MG63 (cell line): ENCODE data around the gene GRM8. TPM values are rescaled to one million over a fixed set of nuclear protein-coding genes. Genes with fewer than 3 reads are reported as not detected.

Experiments
- DNase-seq: peaks from one replicate; pipeline ENCODE4 v3.0.0-alpha.2; 2020
- H3K27me3 ChIP-seq: fragments of 250-450 bp; sonication (Bioruptor Pico); 2 replicates; pipeline ENCODE4 v1.5.1; 2020; ENCODE audit warnings: mild to moderate bottlenecking, moderate library complexity
- H3K36me3 ChIP-seq: fragments of 250-450 bp; sonication (Bioruptor Pico); 2 replicates; pipeline ENCODE4 v1.5.1; 2020; ENCODE audit warnings: mild to moderate bottlenecking, moderate library complexity
- H3K4me3 ChIP-seq: fragments of 250-450 bp; sonication (Bioruptor Pico); 2 replicates; pipeline ENCODE4 v1.5.1; 2020; ENCODE audit warnings: mild to moderate bottlenecking, moderate library complexity
- H3K9me3 ChIP-seq: fragments of 250-450 bp; sonication (Bioruptor Pico); 2 replicates; pipeline ENCODE4 v1.5.1; 2020; ENCODE audit warnings: mild to moderate bottlenecking, moderate library complexity
- total RNA-seq: library from RNA; depleted of rRNA; stranded (reverse); fragments of >200 nt; shearing (Covaris generic); gene quantifications from 2 replicates; pipeline ENCODE4 v1.2.3, GENCODE V29; 2014; ENCODE audit warnings: low replicate concordance

Gene GRM8
- total RNA-seq, 1 experiment from 2014 or later, result not detected

- DNase-seq, result no peak
- no peaks in the 10 kb centered on the region for H3K9me3 ChIP-seq
- no peaks in the 10 kb centered on the region for H3K36me3 ChIP-seq
- H3K4me3 ChIP-seq, result no peak overlapping the region
- peaks cover 47% of the 10 kb centered on the region for H3K27me3 ChIP-seq
Measured at GRCh38 chr7:127250312-127251035, 2.3 kb downstream of the GRM8 start.

DNA sequence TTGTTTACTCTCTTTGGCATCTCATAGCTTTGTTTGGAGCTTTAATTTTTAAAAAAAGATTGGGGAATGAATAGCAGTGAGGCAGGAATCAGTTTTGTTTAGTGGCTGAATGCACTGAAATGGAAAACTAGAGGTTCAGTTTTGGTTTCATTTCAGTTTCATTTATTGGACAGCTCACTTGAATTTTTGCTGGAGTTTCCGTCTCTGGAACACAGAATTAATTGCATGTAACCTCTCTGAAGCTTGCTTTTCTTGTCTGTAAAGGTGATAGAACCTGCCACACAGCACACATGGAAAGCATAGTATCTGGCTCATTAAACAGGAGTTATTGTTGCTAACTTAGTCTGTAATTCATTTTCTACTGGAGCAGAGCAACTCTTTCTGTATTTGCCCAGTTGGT lies 7.1 kb downstream of the GRM8 start:
- no peak for DNase-seq
- Histone ChIP-seq H3K9me3 (no peaks in the 10 kb centered on the region), H3K36me3 (no peaks in the 10 kb centered on the region), H3K4me3 (no peak overlapping the region), H3K27me3 (peaks cover 26% of the 10 kb centered on the region)

DNA sequence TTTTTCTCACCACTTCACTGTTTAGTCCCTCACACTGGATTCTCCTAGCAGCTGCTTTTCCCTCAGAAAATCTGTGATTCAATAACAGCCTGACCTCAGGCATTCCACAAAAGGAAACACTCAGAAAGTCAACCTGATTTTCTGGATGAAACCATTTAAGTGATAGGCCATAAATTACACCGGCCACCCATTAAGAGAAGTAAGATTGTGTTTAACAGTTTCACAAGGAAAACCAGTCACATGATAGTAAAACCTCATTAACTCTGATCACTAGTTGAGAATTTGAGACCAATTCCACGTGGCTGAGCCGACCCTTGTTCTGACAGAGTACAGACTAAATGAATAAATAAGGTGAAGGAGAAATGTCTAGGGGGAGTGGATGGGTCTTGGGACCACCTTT lies 7.7 kb downstream of the GRM8 start:
- H3K36me3 ChIP-seq, result no peaks in the 10 kb centered on the region
- no peak for DNase-seq
- no peak overlapping the region for H3K4me3 ChIP-seq
- H3K9me3 ChIP-seq, result no peaks in the 10 kb centered on the region
- H3K27me3 ChIP-seq, result peaks cover 20% of the 10 kb centered on the region; the same call in 1 of the 2 replicates

GRCh38 chr7:127239814-127240213 lies 12.9 kb downstream of the GRM8 start:
- DNase-seq, result no peak
- no peaks in the 10 kb centered on the region for H3K9me3 ChIP-seq
- H3K4me3 ChIP-seq, result no peak overlapping the region
- 0 out of 2 replicates have a peak, but pooled peaks cover 2% of the 10 kb centered on the region for H3K27me3 ChIP-seq
- no peaks in the 10 kb centered on the region for H3K36me3 ChIP-seq

- Histone ChIP-seq H3K9me3 (no peaks in the 10 kb centered on the region), H3K4me3 (no peak overlapping the region), H3K36me3 (no peaks in the 10 kb centered on the region), H3K27me3 (no peaks in the 10 kb centered on the region; the same call in 1 of the 2 replicates)
- no peak for DNase-seq
Measured at GRCh38 chr7:127233630-127234029, 19.1 kb downstream of the GRM8 start.

DNA sequence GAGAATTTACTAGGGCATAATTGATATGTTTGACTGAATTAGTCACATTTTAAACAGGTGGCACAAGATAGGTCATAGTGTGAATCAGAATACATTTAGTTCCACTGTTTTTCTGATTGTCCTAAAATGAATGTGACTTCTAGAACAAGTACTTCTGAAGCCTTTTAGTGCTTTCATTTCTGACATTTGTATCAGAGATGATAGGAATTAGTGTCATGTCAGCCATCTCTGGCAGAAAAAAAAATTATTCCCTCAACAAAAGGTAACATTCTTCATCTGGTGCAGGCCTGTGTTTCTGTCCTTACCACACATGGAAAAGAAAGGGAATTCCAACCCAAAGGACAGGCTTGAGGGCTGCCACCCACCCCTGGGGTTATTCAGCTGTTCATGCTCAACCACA lies 21.3 kb downstream of the GRM8 start:
- H3K36me3 ChIP-seq, result no peaks in the 10 kb centered on the region
- peaks cover 1% of the 10 kb centered on the region; the same call in 1 of the 2 replicates for H3K27me3 ChIP-seq
- no peak for DNase-seq
- H3K4me3 ChIP-seq, result no peak overlapping the region
- no peaks in the 10 kb centered on the region for H3K9me3 ChIP-seq

- Histone ChIP-seq H3K4me3 (no peak overlapping the region), H3K36me3 (no peaks in the 10 kb centered on the region), H3K9me3 (no peaks in the 10 kb centered on the region), H3K27me3 (peaks cover 2% of the 10 kb centered on the region; the same call in 1 of the 2 replicates)
- DNase-seq, result no peak
Measured at GRCh38 chr7:127230192-127230925, 22.4 kb downstream of the GRM8 start.

- H3K9me3 ChIP-seq, result no peaks in the 10 kb centered on the region
- H3K27me3 ChIP-seq, result peaks cover 2% of the 10 kb centered on the region; the same call in 1 of the 2 replicates
- H3K4me3 ChIP-seq, result no peak overlapping the region
- DNase-seq, result no peak
- no peaks in the 10 kb centered on the region for H3K36me3 ChIP-seq
Measured at GRCh38 chr7:127226685-127227374, 25.9 kb downstream of the GRM8 start.

GRCh38 chr7:127221731-127222130 lies 31.0 kb downstream of the GRM8 start:
- H3K27me3 ChIP-seq, result peaks cover 2% of the 10 kb centered on the region; the same call in 1 of the 2 replicates
- DNase-seq, result no peak
- H3K36me3 ChIP-seq, result no peaks in the 10 kb centered on the region
- no peak overlapping the region for H3K4me3 ChIP-seq
- no peaks in the 10 kb centered on the region for H3K9me3 ChIP-seq

- Histone ChIP-seq H3K4me3 (no peak overlapping the region), H3K36me3 (no peaks in the 10 kb centered on the region), H3K27me3 (no peaks in the 10 kb centered on the region), H3K9me3 (no peaks in the 10 kb centered on the region)
- no peak for DNase-seq
Measured at GRCh38 chr7:127214956-127215718, 37.6 kb downstream of the GRM8 start.

GRCh38 chr7:127209886-127210285 lies 42.9 kb downstream of the GRM8 start:
- H3K36me3 ChIP-seq, result no peaks in the 10 kb centered on the region
- H3K27me3 ChIP-seq, result no peaks in the 10 kb centered on the region
- H3K9me3 ChIP-seq, result no peaks in the 10 kb centered on the region
- no peak overlapping the region for H3K4me3 ChIP-seq
- no peak for DNase-seq

DNA sequence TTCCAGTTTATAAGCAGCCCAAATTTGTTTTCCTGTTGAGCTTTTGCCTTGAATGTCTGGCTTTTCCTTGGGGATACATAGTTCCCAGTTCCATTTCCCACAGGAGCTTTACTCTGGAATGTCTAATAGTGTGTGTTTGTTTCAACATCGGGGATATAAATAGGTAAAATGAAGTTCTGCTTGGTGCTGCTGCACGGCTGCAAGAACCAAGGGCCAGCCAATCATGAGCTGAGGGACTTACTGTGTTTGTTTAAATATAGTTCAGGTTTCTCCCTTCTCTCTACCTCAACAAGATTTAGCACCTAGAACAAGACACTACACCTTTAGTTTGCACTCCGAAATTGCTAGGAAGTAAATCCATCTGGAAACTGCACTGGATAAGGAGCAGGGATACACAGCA lies 43.9 kb downstream of the GRM8 start:
- Histone ChIP-seq H3K36me3 (no peaks in the 10 kb centered on the region), H3K27me3 (no peaks in the 10 kb centered on the region), H3K4me3 (no peak overlapping the region), H3K9me3 (no peaks in the 10 kb centered on the region)
- no peak for DNase-seq

DNA sequence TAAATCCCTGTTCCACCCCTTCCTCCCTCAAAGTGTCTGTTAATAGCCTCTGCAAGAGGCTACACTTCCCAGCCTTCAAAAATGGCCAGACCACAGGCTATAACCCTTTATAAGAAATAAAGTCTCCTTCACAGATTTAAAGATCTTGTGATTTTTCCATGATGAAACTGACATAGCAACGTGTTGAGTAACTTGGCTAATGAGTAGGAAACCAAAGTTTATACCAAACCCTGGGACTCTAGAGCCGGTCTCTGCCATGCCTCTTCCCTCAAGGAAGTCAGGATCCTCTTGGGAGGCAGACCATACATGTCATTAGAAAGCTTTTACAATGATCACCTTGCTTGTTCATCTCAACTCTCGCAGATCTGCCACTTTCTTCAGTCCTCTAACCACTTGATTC lies 44.4 kb downstream of the GRM8 start:
- no peaks in the 10 kb centered on the region for H3K9me3 ChIP-seq
- DNase-seq, result no peak

GRCh38 chr7:127207806-127208205 lies 44.9 kb downstream of the GRM8 start:
- no peak for DNase-seq
- Histone ChIP-seq H3K27me3 (no peaks in the 10 kb centered on the region), H3K36me3 (no peaks in the 10 kb centered on the region), H3K9me3 (no peaks in the 10 kb centered on the region), H3K4me3 (no peak overlapping the region)

More for the DNA sequence above, 44.4 kb downstream of the GRM8 start:
- Histone ChIP-seq H3K36me3 (no peaks in the 10 kb centered on the region), H3K27me3 (no peaks in the 10 kb centered on the region), H3K4me3 (no peak overlapping the region)

DNA sequence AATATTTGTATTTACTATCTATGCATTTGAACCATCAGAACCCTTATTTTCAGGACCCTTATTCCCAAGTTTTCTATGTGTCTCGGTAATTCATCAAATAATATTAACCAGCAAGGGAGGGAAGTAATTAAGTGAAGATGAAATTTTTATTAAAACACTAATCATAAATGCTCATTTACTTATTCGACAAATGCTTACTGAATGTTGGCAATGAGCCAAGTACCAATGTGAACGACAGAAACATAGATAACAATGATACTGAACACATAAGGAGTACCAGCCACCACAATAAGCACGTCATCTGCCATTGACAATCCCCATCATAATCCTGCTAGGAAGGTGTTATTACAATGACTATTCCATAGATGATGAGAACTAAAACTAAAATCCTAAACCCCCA lies 45.5 kb downstream of the GRM8 start:
- Histone ChIP-seq H3K4me3 (no peak overlapping the region), H3K9me3 (no peaks in the 10 kb centered on the region), H3K36me3 (no peaks in the 10 kb centered on the region), H3K27me3 (no peaks in the 10 kb centered on the region)
- no peak for DNase-seq

- no peaks in the 10 kb centered on the region for H3K9me3 ChIP-seq
- no peaks in the 10 kb centered on the region for H3K27me3 ChIP-seq
- no peak overlapping the region for H3K4me3 ChIP-seq
- DNase-seq, result no peak
- H3K36me3 ChIP-seq, result no peaks in the 10 kb centered on the region
Measured at GRCh38 chr7:127194571-127194970, 58.2 kb downstream of the GRM8 start.

DNA sequence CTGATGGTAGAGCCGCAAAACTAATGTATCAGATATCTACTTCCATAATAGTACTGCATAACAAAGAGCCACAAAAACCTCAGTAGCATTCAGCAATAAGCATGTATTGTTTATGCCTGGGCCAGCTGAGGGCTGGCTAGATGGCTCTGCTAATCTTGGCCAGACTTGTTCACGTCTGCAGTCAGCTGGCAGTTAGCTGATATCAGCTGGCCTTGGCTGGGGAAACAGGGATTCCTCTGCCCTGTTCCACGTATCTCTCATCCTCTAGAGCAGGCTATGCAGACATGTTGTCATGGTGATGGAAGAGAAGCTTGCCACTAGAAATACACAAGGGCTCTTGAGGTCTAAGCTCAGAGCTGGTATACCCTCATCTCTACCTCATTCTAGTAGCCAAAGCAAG lies 62.9 kb downstream of the GRM8 start:
- no peak for DNase-seq
- Histone ChIP-seq H3K27me3 (no peaks in the 10 kb centered on the region), H3K4me3 (no peak overlapping the region), H3K9me3 (no peaks in the 10 kb centered on the region), H3K36me3 (no peaks in the 10 kb centered on the region)
